Breast epithelium (tissue), 4 donors: Measurements from ENCODE around the gene BMP2K. TPM values are rescaled to one million over a fixed set of nuclear protein-coding genes. Genes with fewer than 3 reads are reported as not detected.

Experiments
- DNase-seq, 2 donors: peaks; one replicate each; pipeline ENCODE4 v3.0.0-alpha.2; 2019; ENCODE audit warnings: low spot score in 2 of 2
- H3K27ac ChIP-seq, 2 donors: fragments of 200-600 bp; sonication (generic) in 1 of 2; one replicate each; pipeline ENCODE4 v1.5.1; 2016 to 2019; ENCODE audit warnings: mild to moderate bottlenecking in 1 of 2
- H3K27me3 ChIP-seq, 2 donors: fragments of 200-600 bp; sonication (generic) in 1 of 2; one replicate each; pipeline versions ENCODE4 v1.5.1 to v1.6.0; 2017 to 2019; ENCODE audit warnings: control low read depth in 1 of 2, mild to moderate bottlenecking in 1 of 2
- H3K36me3 ChIP-seq: fragments of 200-600 bp; one replicate; pipeline ENCODE4 v1.5.1; 2019
- H3K4me1 ChIP-seq, 2 donors: fragments of 200-600 bp; sonication (generic); one replicate each; pipeline ENCODE4 v1.5.1; 2016 to 2019; ENCODE audit warnings: control low read depth in 1 of 2
- H3K4me3 ChIP-seq, 3 donors: fragments of 200-600 bp; sonication (generic); 1 replicate in 2 of 3; 2 replicates in 1 of 3; pipeline ENCODE4 v1.5.1; 2016 to 2019; ENCODE audit warnings: mild to moderate bottlenecking in 3 of 3, moderate library complexity in 2 of 3
- H3K9me3 ChIP-seq, 2 donors: fragments of 200-600 bp; sonication (generic) in 1 of 2; one replicate each; pipeline ENCODE4 v1.5.1; 2016 to 2019; ENCODE audit warnings: control low read depth in 1 of 2
- POLR2A ChIP-seq: fragments of 450-650 bp; IDR thresholded peaks from one replicate; pipeline ENCODE4 v1.6.1; 2016; ENCODE audit warnings: antibody characterized with exemption, mild to moderate bottlenecking, moderate library complexity
- POLR2AphosphoS5 ChIP-seq, 3 donors: sonication (generic); formaldehyde crosslinking; IDR thresholded peaks; one replicate each; pipeline ENCODE4 v1.6.1; 2017; ENCODE audit warnings: antibody characterized with exemption in 3 of 3
- intact Hi-C: fragments of 100-400 bp; cut with DNase I; formaldehyde crosslinking; loops from one replicate; pipeline ENCODE4 v1.15.1; 2023; ENCODE audit warnings: low total_unique reads
- total RNA-seq, 3 donors: library from RNA; depleted of rRNA; stranded (reverse); fragments of >200 nt; gene quantifications; one replicate each; pipeline ENCODE4 v1.1.0, GENCODE V29; 2016
- TF ChIP-seq, protein P1 (sequence below), 3 donors: fragments of 450-650 bp; IDR thresholded peaks; one replicate each; pipeline ENCODE4 v1.5.1; 2016 to 2017; ENCODE audit warnings: antibody characterized with exemption in 3 of 3, mild to moderate bottlenecking in 3 of 3, moderate library complexity in 3 of 3

The BMP2K gene
- total RNA-seq, 3 donors from 2014 or later = 42.3 to 134 (median 42.4) TPM

DNA sequence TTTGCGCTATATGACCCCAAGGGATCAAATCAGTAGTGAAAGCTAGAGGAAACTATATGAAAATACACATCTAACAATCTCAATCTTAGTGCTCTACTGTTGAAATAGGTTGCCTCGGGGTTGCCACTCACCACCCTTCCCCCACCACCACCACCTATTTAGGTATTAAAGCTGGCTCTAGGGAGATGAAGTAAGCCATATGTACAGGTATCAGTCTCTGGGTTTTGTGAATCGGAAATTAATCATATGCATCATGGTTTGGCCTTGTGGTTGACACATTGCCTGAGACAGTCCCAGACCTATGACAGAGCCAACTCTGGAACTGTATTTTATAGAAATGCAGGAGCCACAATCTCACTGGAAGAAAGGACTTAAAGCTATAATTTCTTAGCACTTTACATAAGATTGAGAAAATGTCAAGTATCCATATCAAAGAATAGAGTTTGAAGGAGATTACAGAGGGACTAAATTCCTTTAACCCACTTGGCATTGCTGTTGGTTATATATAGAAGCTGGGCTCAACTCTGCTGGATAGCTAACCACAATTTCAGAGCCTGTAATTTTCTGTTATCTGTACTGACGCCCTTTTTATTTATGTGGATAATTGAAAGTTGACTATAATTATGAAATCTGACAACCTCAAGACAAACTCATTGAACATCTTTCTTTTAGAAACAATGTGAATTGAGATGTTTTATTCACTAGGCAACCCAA lies 26.7 kb upstream of the BMP2K start:
- Histone ChIP-seq H3K27ac (no peak overlapping the region), H3K36me3 (no peaks in the 10 kb centered on the region), H3K4me3 (no peak overlapping the region), H3K9me3 (no peaks in the 10 kb centered on the region), H3K27me3 (no peaks in the 10 kb centered on the region), H3K4me1 (no peaks in the 10 kb centered on the region)
- intact Hi-C loops = no loop called here
- no peak for DNase-seq
- TF ChIP-seq, protein P1, sequence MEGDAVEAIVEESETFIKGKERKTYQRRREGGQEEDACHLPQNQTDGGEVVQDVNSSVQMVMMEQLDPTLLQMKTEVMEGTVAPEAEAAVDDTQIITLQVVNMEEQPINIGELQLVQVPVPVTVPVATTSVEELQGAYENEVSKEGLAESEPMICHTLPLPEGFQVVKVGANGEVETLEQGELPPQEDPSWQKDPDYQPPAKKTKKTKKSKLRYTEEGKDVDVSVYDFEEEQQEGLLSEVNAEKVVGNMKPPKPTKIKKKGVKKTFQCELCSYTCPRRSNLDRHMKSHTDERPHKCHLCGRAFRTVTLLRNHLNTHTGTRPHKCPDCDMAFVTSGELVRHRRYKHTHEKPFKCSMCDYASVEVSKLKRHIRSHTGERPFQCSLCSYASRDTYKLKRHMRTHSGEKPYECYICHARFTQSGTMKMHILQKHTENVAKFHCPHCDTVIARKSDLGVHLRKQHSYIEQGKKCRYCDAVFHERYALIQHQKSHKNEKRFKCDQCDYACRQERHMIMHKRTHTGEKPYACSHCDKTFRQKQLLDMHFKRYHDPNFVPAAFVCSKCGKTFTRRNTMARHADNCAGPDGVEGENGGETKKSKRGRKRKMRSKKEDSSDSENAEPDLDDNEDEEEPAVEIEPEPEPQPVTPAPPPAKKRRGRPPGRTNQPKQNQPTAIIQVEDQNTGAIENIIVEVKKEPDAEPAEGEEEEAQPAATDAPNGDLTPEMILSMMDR (IDR thresholded peaks at IDR 0.05) = no peak
- no peak for TF ChIP-seq POLR2A
- no peak for TF ChIP-seq POLR2AphosphoS5 (IDR thresholded peaks at IDR 0.05)

DNA sequence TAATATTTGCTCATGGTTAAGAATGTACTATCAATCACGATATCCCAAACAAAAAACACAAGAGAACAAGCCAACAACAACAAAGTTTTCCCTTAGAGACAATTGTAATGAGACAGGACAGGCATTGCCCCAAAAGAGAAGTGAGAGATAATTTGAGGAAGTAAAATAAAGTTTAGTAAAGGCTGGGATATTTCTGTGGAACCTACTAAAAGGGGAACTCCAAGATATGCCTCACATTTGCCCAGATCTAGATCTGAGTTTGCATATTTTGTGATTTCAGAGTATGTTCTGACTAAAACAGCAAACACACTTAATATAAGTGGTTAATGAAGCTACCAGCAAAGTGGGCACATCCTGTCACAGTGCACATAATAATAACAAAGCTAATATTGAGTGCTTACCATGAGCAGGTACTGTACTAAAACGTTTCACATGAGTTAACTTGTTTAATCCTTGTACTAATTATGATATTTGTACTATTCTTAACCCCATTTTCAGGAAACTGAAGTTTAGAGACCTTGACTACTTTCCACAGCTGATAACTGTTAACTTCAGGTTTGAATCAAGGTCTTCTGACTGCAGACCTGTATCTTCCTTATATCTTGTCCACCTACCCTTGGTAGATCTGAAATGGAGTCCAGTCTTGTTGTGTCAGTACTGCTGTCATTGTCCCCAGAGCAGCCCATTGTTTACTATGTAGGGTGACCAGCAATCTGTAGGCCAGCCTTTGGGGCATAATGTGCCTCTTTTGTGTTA lies 26.0 kb upstream of the BMP2K start:
- TF ChIP-seq, protein P1 (IDR thresholded peaks at IDR 0.05) = no peak
- TF ChIP-seq POLR2AphosphoS5 (IDR thresholded peaks at IDR 0.05) (no peak), POLR2A (no peak)
- Histone ChIP-seq H3K27ac (no peak overlapping the region), H3K27me3 (no peaks in the 10 kb centered on the region), H3K36me3 (no peaks in the 10 kb centered on the region), H3K4me1 (no peaks in the 10 kb centered on the region), H3K4me3 (no peak overlapping the region), H3K9me3 (no peaks in the 10 kb centered on the region)
- DNase-seq = no peak
- intact Hi-C loops = no loop called here

DNA sequence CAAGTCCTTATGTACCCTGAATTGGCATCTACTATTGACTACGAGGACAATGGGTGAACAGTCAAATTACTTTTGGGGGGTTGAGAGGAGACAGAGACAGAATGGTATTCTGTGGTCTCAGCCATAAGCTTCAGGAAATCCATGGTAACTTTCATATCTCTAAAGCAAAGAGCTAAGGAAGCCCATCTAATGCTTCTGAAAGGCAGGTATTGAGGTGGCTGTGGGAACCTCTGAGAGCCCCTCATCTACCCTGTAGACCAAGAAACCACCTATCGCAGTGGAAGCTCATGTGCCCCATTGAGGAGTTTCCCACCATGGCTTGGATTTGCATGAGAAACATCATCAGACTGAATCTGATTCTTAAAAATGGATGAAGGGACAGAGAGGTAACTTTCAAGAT lies 23.1 kb upstream of the BMP2K start:
- TF ChIP-seq POLR2AphosphoS5 (IDR thresholded peaks at IDR 0.05) = no peak
- no peak for TF ChIP-seq POLR2A
- TF ChIP-seq, protein P1 (IDR thresholded peaks at IDR 0.05) = no peak
- Histone ChIP-seq H3K27me3 (no peaks in the 10 kb centered on the region), H3K36me3 (no peaks in the 10 kb centered on the region), H3K27ac (no peak overlapping the region), H3K9me3 (no peaks in the 10 kb centered on the region), H3K4me3 (no peak overlapping the region), H3K4me1 (no peaks in the 10 kb centered on the region)
- intact Hi-C loops = no loop called here
- no peak for DNase-seq

DNA sequence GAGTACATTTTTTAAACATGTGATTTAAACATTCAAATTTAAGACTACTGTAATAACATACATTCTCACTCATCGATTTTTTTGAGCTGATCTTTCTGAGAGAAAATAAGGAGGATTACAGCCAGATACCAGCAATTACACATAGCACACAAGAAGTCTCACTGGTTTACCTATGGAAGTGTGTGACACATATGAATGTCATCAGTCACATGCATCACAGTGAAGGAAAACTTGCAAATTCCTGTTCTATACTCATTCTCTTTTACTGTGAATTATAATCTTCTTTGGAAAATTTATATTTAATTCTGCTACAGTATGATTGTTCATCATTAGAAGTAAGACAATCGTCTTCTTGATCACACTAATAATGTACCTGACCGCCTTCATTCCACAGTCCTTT lies 21.3 kb upstream of the BMP2K start:
- no peak for DNase-seq
- no peaks in the 10 kb centered on the region for H3K9me3 ChIP-seq
- H3K27ac ChIP-seq = no peak overlapping the region
- H3K27me3 ChIP-seq = no peaks in the 10 kb centered on the region
- TF ChIP-seq POLR2A (no peak), POLR2AphosphoS5 (IDR thresholded peaks at IDR 0.05) (no peak)
- TF ChIP-seq, protein P1 (IDR thresholded peaks at IDR 0.05) = no peak
- H3K36me3 ChIP-seq = no peaks in the 10 kb centered on the region
- intact Hi-C loops = no loop called here
- no peak overlapping the region for H3K4me3 ChIP-seq
- no peaks in the 10 kb centered on the region for H3K4me1 ChIP-seq

DNA sequence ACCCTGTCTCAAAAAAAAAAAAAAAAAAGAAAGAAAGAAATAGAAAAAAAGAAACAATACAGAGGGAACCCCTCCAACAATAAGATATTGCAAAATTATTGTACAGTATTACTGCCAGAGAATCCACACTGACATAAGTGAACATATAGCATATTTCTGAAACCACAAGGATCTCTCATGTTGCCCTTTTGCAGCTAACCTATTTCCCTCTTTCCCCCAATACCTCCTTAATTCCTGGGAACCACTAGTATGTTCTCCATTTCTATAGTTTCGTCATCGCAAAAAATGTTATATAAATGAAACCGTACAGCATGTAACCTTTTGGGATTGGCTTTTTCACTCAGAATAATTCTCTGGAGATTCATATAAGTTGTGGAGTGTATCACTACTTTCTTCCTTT lies 20.0 kb upstream of the BMP2K start:
- no peak for TF ChIP-seq POLR2AphosphoS5 (IDR thresholded peaks at IDR 0.05)
- TF ChIP-seq, protein P1 (IDR thresholded peaks at IDR 0.05) = no peak
- Histone ChIP-seq H3K4me1 (no peaks in the 10 kb centered on the region), H3K4me3 (no peak overlapping the region), H3K27ac (no peak overlapping the region), H3K9me3 (no peaks in the 10 kb centered on the region), H3K27me3 (no peaks in the 10 kb centered on the region), H3K36me3 (no peaks in the 10 kb centered on the region)
- intact Hi-C loops = no loop called here
- DNase-seq = no peak
